Measurements from ENCODE around the gene WIZ. TPM values are rescaled to one million over a fixed set of nuclear protein-coding genes. Genes with fewer than 3 reads are reported as not detected.

WIZ gene
- total RNA-seq, 2 donors from 2014 or later = 38.0 to 38.6 TPM

GRCh38 chr19:15444505-15445226 lies 5.1 kb downstream of the WIZ start:
- Mint-ChIP-seq H3K36me3 (ENCODE audit: low read depth) (peaks cover 4% of the 10 kb centered on the region), H3K4me3 (no peak overlapping the region), H3K4me1 (no peaks in the 10 kb centered on the region), H3K27ac (no peak overlapping the region), H3K9me3 (no peaks in the 10 kb centered on the region), H3K27me3 (ENCODE audit: insufficient read depth) (no peaks in the 10 kb centered on the region)
- H3K4me1 ChIP-seq (ENCODE audit: control insufficient read depth, insufficient read depth, low read length) = no peaks in the 10 kb centered on the region
- H3K9me3 ChIP-seq (ENCODE audit: control insufficient read depth, low read length) = no peaks in the 10 kb centered on the region
- H3K36me3 ChIP-seq (ENCODE audit: control insufficient read depth, insufficient read depth, low read length) = no peaks in the 10 kb centered on the region
- 92 to 94% methylated on average over 12 to 15 of the region's 15 CpGs for WGBS, 2 experiments (ENCODE audit: insufficient coverage in 1 of 2, insufficient read length in 1 of 2)
- no peak overlapping the region for H3K4me3 ChIP-seq (ENCODE audit: low read length)
- no peak overlapping the region for H3K9ac ChIP-seq (ENCODE audit: extremely low read depth, low read length, poor library complexity, severe bottlenecking)
- DNase-seq = no peak
- TF ChIP-seq CTCF (conservative IDR thresholded peaks at IDR 0.05) = no peak
- H3K27me3 ChIP-seq (ENCODE audit: control insufficient read depth, insufficient read depth, low read length, poor library complexity, severe bottlenecking) = no peaks in the 10 kb centered on the region
- no peak overlapping the region for H3K27ac ChIP-seq (ENCODE audit: low read depth, low read length)

DNA sequence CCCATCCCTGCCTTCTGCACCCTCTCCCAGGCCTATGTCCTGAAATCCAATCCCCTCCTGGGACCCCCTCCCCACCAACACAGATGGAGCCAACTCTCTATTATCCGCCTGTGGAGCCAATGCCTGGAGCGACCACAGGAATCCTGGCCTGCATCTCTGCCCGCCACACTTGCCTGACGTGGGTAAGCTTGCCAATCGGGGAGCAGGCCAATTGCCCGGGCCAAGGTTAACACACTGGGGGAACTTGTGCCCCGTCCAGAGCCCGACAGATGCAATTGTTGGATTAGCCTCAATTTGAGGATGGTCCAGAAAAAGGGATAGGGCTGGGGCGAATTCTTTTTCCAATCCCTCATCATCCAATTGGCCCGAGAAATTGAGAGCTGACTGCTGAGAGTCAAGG lies 5.9 kb downstream of the WIZ start:
- Histone ChIP-seq H3K27me3 (ENCODE audit: control insufficient read depth, insufficient read depth, low read length, poor library complexity, severe bottlenecking) (no peaks in the 10 kb centered on the region), H3K9ac (ENCODE audit: extremely low read depth, low read length, poor library complexity, severe bottlenecking) (no peak overlapping the region), H3K9me3 (ENCODE audit: control insufficient read depth, low read length) (no peaks in the 10 kb centered on the region), H3K4me1 (ENCODE audit: control insufficient read depth, insufficient read depth, low read length) (no peaks in the 10 kb centered on the region), H3K4me3 (ENCODE audit: low read length) (no peak overlapping the region), H3K36me3 (ENCODE audit: control insufficient read depth, insufficient read depth, low read length) (no peaks in the 10 kb centered on the region), H3K27ac (ENCODE audit: low read depth, low read length) (no peak overlapping the region)
- no peak overlapping the region for H3K27ac Mint-ChIP-seq
- TF ChIP-seq CTCF (conservative IDR thresholded peaks at IDR 0.05) = no peak
- H3K36me3 Mint-ChIP-seq (ENCODE audit: low read depth) = peaks cover 4% of the 10 kb centered on the region
- H3K27me3 Mint-ChIP-seq (ENCODE audit: insufficient read depth) = no peaks in the 10 kb centered on the region
- 88 to 98% methylated on average over 8 to 10 of the region's 10 CpGs for WGBS, 2 experiments (ENCODE audit: insufficient coverage in 1 of 2, insufficient read length in 1 of 2)
- H3K4me3 Mint-ChIP-seq = no peak overlapping the region
- no peaks in the 10 kb centered on the region for H3K9me3 Mint-ChIP-seq
- no peaks in the 10 kb centered on the region for H3K4me1 Mint-ChIP-seq
- DNase-seq = no peak

GRCh38 chr19:15443325-15443724 lies 6.4 kb downstream of the WIZ start:
- Histone ChIP-seq H3K9ac (ENCODE audit: extremely low read depth, low read length, poor library complexity, severe bottlenecking) (no peak overlapping the region), H3K27ac (ENCODE audit: low read depth, low read length) (no peak overlapping the region), H3K9me3 (ENCODE audit: control insufficient read depth, low read length) (no peaks in the 10 kb centered on the region), H3K4me3 (ENCODE audit: low read length) (no peak overlapping the region), H3K27me3 (ENCODE audit: control insufficient read depth, insufficient read depth, low read length, poor library complexity, severe bottlenecking) (no peaks in the 10 kb centered on the region), H3K4me1 (ENCODE audit: control insufficient read depth, insufficient read depth, low read length) (no peaks in the 10 kb centered on the region), H3K36me3 (ENCODE audit: control insufficient read depth, insufficient read depth, low read length) (no peaks in the 10 kb centered on the region)
- 91 to 95% methylated on average over 3 of the region's 3 CpGs for WGBS, 2 experiments (ENCODE audit: insufficient coverage in 1 of 2, insufficient read length in 1 of 2)
- Mint-ChIP-seq H3K4me1 (no peaks in the 10 kb centered on the region), H3K36me3 (ENCODE audit: low read depth) (peaks cover 4% of the 10 kb centered on the region), H3K27ac (no peak overlapping the region), H3K9me3 (no peaks in the 10 kb centered on the region), H3K27me3 (ENCODE audit: insufficient read depth) (no peaks in the 10 kb centered on the region), H3K4me3 (no peak overlapping the region)
- no peak for TF ChIP-seq CTCF (conservative IDR thresholded peaks at IDR 0.05)
- DNase-seq = no peak

Measured in endodermal cell (in vitro differentiated cells).